Measurements from ENCODE around the gene CRB1.

DNA sequence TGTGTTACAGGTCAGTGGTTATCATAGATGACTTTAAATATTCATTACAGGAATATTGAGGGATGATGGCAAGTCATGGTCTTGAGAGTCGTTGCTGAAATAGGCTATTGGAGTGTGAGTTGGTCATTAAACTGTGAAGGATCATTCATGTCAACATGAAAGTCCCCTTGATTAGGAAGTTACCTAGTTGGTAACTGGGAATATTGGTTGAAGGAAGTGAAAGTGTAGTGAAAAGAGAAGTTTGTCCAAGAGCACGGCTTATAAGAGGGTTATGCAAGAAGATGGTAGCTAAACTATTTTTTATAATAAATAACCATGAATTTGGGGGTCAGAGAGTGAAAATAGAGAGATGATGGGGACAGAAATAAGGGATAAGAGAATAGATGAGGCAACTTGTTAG is 16.9 kb downstream of the CRB1 start:
- no peak for TF ChIP-seq BHLHE40 (IDR thresholded peaks at IDR 0.05; ENCODE audit: borderline replicate concordance)
- TF ChIP-seq ELF4 (IDR thresholded peaks at IDR 0.05): no peak
- no peak for TF ChIP-seq TARDBP (IDR thresholded peaks at IDR 0.05)
- no peak for TF ChIP-seq NFRKB (IDR thresholded peaks at IDR 0.05)
